Activated CD8-positive, alpha-beta memory T cell treated with anti-CD3 and anti-CD28 coated beads, Interleukin-2, amount 50 U/mL, for 1 hour (primary cell): ENCODE measurements around the gene PIGK.

Experiments
- DNase-seq: peaks from one replicate; pipeline ENCODE4 v3.0.0-alpha.2; 2020; ENCODE audit errors: extremely low read depth

Gene PIGK

GRCh38 chr1:77096496-77097255 is 122.6 kb downstream of the PIGK start:
- no peak for DNase-seq

GRCh38 chr1:77095236-77095635 is 124.0 kb downstream of the PIGK start:
- no peak for DNase-seq

GRCh38 chr1:77089756-77090155 is 129.5 kb downstream of the PIGK start:
- no peak for DNase-seq

- DNase-seq: no peak
Measured at GRCh38 chr1:77085109-77085508, 134.1 kb downstream of the PIGK start.

GRCh38 chr1:77084457-77084856 is 134.8 kb downstream of the PIGK start:
- no peak for DNase-seq

GRCh38 chr1:77081834-77082233 is 137.4 kb downstream of the PIGK start:
- DNase-seq: no peak

GRCh38 chr1:77076759-77077158 is 142.5 kb downstream of the PIGK start:
- no peak for DNase-seq

GRCh38 chr1:77068013-77068412 is 151.2 kb downstream of the PIGK start:
- DNase-seq: no peak

- no peak for DNase-seq
Measured at GRCh38 chr1:77065693-77066342, 153.4 kb downstream of the PIGK start.

GRCh38 chr1:77064246-77064645 is 155.0 kb downstream of the PIGK start:
- DNase-seq: no peak

- no peak for DNase-seq
Measured at GRCh38 chr1:77063118-77063517, 156.1 kb downstream of the PIGK start.

GRCh38 chr1:77061162-77061561 is 158.1 kb downstream of the PIGK start:
- no peak for DNase-seq

GRCh38 chr1:77060000-77060399 is 159.2 kb downstream of the PIGK start:
- DNase-seq: no peak

GRCh38 chr1:77057994-77058585 is 161.1 kb downstream of the PIGK start:
- DNase-seq: no peak

GRCh38 chr1:77056525-77056924 is 162.7 kb downstream of the PIGK start:
- no peak for DNase-seq

GRCh38 chr1:77051425-77051824 is 167.8 kb downstream of the PIGK start:
- no peak for DNase-seq

GRCh38 chr1:77048615-77049005 is 170.6 kb downstream of the PIGK start:
- no peak for DNase-seq

GRCh38 chr1:77047978-77048614 is 171.1 kb downstream of the PIGK start:
- DNase-seq: no peak

- DNase-seq: no peak
Measured at GRCh38 chr1:77047575-77047974, 171.7 kb downstream of the PIGK start.

GRCh38 chr1:77044133-77044849 is 174.9 kb downstream of the PIGK start:
- DNase-seq: no peak

GRCh38 chr1:77040826-77041225 is 178.4 kb downstream of the PIGK start:
- no peak for DNase-seq

GRCh38 chr1:77039739-77040138 is 179.5 kb downstream of the PIGK start:
- no peak for DNase-seq
